Measurements from ENCODE around the gene UGT1A9.

Gene UGT1A9

DNA sequence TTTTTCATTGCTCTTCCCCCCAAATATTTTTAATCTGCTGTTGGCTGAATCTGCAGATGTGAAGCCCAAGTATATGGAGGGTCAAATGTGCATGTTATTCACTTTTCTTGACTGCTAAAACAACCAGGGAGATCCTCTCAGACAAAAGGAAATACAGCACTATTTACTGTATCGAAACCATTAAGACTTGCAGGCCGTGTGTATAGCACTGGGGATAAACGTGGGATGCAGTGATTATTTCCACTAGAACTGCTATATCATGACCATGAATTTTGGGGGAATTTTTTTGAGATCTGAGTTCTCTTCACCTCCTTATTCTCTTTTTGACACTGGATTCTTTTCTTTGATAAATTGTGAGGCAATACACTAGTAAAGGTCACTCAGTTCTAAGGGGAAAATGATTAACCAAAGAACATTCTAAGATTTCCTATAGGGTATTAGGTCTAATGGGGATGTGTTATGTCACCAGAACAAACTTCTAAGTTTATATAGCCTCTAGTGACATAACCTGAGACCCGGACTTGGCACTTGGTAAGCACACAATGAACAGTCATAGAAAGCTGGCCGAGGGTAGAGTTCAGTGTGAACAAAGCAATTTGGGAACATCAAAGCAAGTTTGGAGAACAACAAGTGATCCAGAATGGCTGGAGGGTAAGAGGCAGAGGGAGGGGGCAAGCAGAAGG lies 73.5 kb downstream of the UGT1A9 start:
- TF ChIP-seq POLR2AphosphoS5 (IDR thresholded peaks at IDR 0.05; ENCODE audit: low read depth, low read length): no peak
- TF ChIP-seq, protein P1, sequence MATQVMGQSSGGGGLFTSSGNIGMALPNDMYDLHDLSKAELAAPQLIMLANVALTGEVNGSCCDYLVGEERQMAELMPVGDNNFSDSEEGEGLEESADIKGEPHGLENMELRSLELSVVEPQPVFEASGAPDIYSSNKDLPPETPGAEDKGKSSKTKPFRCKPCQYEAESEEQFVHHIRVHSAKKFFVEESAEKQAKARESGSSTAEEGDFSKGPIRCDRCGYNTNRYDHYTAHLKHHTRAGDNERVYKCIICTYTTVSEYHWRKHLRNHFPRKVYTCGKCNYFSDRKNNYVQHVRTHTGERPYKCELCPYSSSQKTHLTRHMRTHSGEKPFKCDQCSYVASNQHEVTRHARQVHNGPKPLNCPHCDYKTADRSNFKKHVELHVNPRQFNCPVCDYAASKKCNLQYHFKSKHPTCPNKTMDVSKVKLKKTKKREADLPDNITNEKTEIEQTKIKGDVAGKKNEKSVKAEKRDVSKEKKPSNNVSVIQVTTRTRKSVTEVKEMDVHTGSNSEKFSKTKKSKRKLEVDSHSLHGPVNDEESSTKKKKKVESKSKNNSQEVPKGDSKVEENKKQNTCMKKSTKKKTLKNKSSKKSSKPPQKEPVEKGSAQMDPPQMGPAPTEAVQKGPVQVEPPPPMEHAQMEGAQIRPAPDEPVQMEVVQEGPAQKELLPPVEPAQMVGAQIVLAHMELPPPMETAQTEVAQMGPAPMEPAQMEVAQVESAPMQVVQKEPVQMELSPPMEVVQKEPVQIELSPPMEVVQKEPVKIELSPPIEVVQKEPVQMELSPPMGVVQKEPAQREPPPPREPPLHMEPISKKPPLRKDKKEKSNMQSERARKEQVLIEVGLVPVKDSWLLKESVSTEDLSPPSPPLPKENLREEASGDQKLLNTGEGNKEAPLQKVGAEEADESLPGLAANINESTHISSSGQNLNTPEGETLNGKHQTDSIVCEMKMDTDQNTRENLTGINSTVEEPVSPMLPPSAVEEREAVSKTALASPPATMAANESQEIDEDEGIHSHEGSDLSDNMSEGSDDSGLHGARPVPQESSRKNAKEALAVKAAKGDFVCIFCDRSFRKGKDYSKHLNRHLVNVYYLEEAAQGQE (IDR thresholded peaks at IDR 0.05; ENCODE audit: insufficient read depth in 1 of 2, low read depth in 2 of 2, low read length in 2 of 2): no peak

DNA sequence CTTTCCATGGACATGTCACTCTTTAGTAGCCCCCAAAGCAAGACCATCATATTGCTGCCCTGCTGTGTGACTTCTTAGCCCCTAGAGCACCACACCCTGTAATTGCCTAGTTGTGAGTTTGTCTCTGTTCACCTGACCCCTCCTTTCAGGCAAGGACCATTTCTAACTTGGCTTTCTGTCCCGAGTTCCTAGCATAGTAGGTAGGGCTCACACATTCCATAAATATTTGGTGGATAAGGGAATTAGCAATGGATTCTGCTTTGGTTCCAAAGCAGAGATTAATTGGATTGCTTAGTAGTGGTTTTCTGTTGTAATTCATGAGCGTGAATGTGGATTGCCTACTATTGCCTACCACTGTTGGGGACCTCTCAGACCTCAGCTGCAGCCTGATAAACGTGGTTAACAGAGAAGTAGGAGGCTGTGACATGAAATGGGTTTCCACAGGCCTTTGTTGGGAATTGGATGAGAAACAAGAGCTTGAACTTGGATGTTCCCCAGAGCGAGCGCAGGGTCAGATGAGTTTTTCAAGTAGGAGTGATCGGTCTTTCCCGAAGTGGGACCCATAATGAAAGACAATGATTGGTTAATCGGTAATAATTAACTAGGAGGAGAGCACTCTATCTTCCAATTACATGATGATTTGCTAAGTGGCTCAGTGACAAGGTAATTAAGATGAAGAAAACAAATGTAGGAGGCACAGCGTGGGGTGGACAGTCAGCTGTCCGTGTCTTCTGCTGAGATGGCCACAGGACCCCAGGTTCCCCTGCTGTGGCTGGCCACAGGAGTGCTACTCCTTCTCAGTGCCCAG lies 75.0 kb downstream of the UGT1A9 start:
- TF ChIP-seq TAF1 (IDR thresholded peaks at IDR 0.05; ENCODE audit: borderline replicate concordance, insufficient read depth, low read length) (no peak), POLR2AphosphoS5 (IDR thresholded peaks at IDR 0.05; ENCODE audit: low read depth, low read length) (no peak), SIN3A (IDR thresholded peaks at IDR 0.05; ENCODE audit: borderline replicate concordance, insufficient read depth, low read length) (no peak)

DNA sequence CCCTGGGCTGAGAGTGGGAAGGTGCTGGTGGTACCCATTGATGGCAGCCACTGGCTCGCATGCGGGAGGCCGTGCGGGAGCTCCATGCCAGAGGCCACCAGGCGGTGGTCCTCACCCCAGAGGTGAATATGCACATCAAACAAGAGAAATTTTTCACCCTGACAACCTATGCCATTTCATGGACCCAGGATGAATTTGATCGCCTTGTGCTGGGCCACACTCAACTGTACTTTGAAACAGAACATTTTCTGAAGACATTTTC lies 75.5 kb downstream of the UGT1A9 start:
- TF ChIP-seq POLR2AphosphoS5 (IDR thresholded peaks at IDR 0.05; ENCODE audit: low read depth, low read length) (no peak), FOXP2 (optimal IDR thresholded peaks at IDR 0.05; ENCODE audit: borderline replicate concordance, extremely low read depth, extremely low read length, insufficient read depth) (no peak), SIN3A (IDR thresholded peaks at IDR 0.05; ENCODE audit: borderline replicate concordance, insufficient read depth, low read length) (no peak), TAF1 (IDR thresholded peaks at IDR 0.05; ENCODE audit: borderline replicate concordance, insufficient read depth, low read length) (no peak)
- TF ChIP-seq, protein P1 (IDR thresholded peaks at IDR 0.05; ENCODE audit: insufficient read depth in 1 of 2, low read depth in 2 of 2, low read length in 2 of 2): no peak

DNA sequence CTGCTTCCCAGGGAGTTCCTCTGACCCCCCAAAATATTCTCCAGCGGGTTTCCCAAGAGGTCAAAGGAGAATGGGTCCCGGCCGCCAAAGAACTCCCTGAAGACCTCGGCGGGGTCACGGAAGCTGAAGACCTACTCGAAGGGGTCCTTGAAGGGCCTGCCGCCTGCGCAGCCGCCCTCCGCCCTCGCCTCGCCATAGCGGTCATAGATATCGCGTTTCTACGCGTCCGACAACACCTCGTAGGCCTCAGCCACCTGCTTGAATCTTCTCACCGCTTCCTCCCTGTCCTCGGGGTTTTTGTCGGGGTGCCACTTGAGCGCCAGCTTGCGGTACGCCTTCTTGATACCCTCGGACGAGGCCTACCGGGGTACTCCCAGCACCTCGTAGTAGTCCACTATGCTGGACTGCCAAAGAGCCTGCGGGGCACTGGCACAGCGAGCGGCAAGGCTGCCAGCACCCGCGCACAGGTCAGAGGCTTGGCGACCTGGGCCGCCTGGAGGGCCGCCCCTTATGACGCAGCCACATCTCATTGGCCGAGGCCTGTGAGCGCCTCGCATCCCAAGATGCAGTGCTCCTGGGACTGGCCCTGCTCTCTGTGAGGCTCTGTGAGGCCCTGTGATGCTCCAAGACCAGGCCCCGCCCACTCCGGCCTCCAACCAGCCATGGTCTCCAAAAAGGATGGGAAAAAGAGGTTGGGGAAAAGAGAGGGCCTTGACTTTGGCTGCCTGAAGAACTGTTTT lies 83.3 kb downstream of the UGT1A9 start:
- TF ChIP-seq FOXP2 (optimal IDR thresholded peaks at IDR 0.05; ENCODE audit: borderline replicate concordance, extremely low read depth, extremely low read length, insufficient read depth): no peak
- no peak for TF ChIP-seq TAF1 (IDR thresholded peaks at IDR 0.05; ENCODE audit: borderline replicate concordance, insufficient read depth, low read length)
- no peak for TF ChIP-seq SIN3A (IDR thresholded peaks at IDR 0.05; ENCODE audit: borderline replicate concordance, insufficient read depth, low read length)
- TF ChIP-seq, protein P1 (IDR thresholded peaks at IDR 0.05; ENCODE audit: insufficient read depth in 1 of 2, low read depth in 2 of 2, low read length in 2 of 2): no peak
- no peak for TF ChIP-seq POLR2AphosphoS5 (IDR thresholded peaks at IDR 0.05; ENCODE audit: low read depth, low read length)

DNA sequence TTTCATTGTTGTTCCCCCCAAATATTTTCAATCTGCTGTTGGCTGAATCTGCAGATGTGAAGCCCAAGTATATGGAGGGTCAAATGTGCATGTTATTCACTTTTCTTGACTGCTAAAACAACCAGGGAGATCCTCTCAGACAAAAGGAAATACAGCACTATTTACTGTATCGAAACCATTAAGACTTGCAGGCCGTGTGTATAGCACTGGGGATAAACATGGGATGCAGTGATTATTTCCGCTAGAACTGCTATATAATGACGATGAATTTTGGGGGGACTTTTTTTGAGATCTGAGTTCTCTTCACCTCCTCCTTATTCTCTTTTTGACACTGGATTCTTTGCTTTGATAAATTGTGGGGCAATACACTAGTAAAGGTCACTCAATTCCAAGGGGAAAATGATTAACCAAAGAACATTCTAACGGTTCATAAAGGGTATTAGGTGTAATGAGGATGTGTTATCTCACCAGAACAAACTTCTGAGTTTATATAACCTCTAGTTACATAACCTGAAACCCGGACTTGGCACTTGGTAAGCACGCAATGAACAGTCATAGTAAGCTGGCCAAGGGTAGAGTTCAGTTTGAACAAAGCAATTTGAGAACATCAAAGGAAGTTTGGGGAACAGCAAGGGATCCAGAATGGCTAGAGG lies 84.9 kb downstream of the UGT1A9 start:
- no peak for TF ChIP-seq TAF1 (IDR thresholded peaks at IDR 0.05; ENCODE audit: borderline replicate concordance, insufficient read depth, low read length)
- TF ChIP-seq FOXP2 (optimal IDR thresholded peaks at IDR 0.05; ENCODE audit: borderline replicate concordance, extremely low read depth, extremely low read length, insufficient read depth): no peak
- TF ChIP-seq, protein P1 (IDR thresholded peaks at IDR 0.05; ENCODE audit: insufficient read depth in 1 of 2, low read depth in 2 of 2, low read length in 2 of 2): no peak
- no peak for TF ChIP-seq POLR2AphosphoS5 (IDR thresholded peaks at IDR 0.05; ENCODE audit: low read depth, low read length)
- no peak for TF ChIP-seq SIN3A (IDR thresholded peaks at IDR 0.05; ENCODE audit: borderline replicate concordance, insufficient read depth, low read length)
